BLaER1 (cell line): ENCODE measurements around the gene RPS6KB2.

Source experiments
- H3K27ac ChIP-seq: shearing (Covaris generic); formaldehyde crosslinking; 2 replicates; pipeline ENCODE4 v1.8.1; 2022
- H3K27me3 ChIP-seq: shearing (Covaris generic); formaldehyde crosslinking; 2 replicates; pipeline ENCODE4 v1.8.1; 2022
- H3K36me3 ChIP-seq: shearing (Covaris generic); formaldehyde crosslinking; 2 replicates; pipeline ENCODE4 v1.8.1; 2022
- H3K4me1 ChIP-seq: shearing (Covaris generic); formaldehyde crosslinking; 2 replicates; pipeline ENCODE4 v1.8.1; 2022
- H3K4me2 ChIP-seq: shearing (Covaris generic); formaldehyde crosslinking; 2 replicates; pipeline ENCODE4 v1.8.1; 2022
- H3K4me3 ChIP-seq: shearing (Covaris generic); formaldehyde crosslinking; 2 replicates; pipeline ENCODE4 v1.8.1; 2022
- H3K9ac ChIP-seq: shearing (Covaris generic); formaldehyde crosslinking; 2 replicates; pipeline ENCODE4 v1.8.1; 2022
- H3K9me3 ChIP-seq: shearing (Covaris generic); formaldehyde crosslinking; 2 replicates; pipeline ENCODE4 v1.8.1; 2022
- H4K20me1 ChIP-seq: shearing (Covaris generic); formaldehyde crosslinking; 2 replicates; pipeline ENCODE4 v1.8.1; 2022
- Cebpa-rat ChIP-seq: shearing (Covaris generic); IDR thresholded peaks from 2 replicates; pipeline ENCODE4 v1.8.1; 2022

Gene RPS6KB2

GRCh38 chr11:67451658-67451976, 23.3 kb downstream of the RPS6KB2 start:
- TF ChIP-seq Cebpa-rat: no peak
- peak overlapping the region; percentile 19 for H3K4me2 ChIP-seq
- H3K27me3 ChIP-seq: no peaks in the 10 kb centered on the region
- H3K4me3 ChIP-seq: no peak overlapping the region
- 0 out of 2 replicates have a peak overlapping the region, but pooled peaks have one; percentile 27 for H3K9ac ChIP-seq
- no peaks in the 10 kb centered on the region for H4K20me1 ChIP-seq
- peaks cover 45% of the 10 kb centered on the region for H3K4me1 ChIP-seq
- no peaks in the 10 kb centered on the region for H3K36me3 ChIP-seq
- peak overlapping the region; percentile 27 for H3K27ac ChIP-seq
- H3K9me3 ChIP-seq: no peaks in the 10 kb centered on the region

- peak within 1 kb of the TSS; percentile 19 for H3K4me2 ChIP-seq
- 0 out of 2 replicates have a peak within 1 kb of the TSS, but pooled peaks have one; percentile 27 for H3K9ac ChIP-seq
- H3K27ac ChIP-seq: peak within 1 kb of the TSS; percentile 27
- H3K27me3 ChIP-seq: no peaks in the 10 kb centered on the region
- no peak within 1 kb of the TSS for H3K4me3 ChIP-seq
- H4K20me1 ChIP-seq: no peaks in the 10 kb centered on the region
- H3K4me1 ChIP-seq: peaks cover 38% of the 10 kb centered on the region
- TF ChIP-seq Cebpa-rat: no peak
- no peaks in the 10 kb centered on the region for H3K9me3 ChIP-seq
- H3K36me3 ChIP-seq: no peaks in the 10 kb centered on the region
Observed at GRCh38 chr11:67452141-67452952, 24.1 kb downstream of the RPS6KB2 start, which contains the start of gene GPR152. Gene GPR152, minus strand, starts transcription at chr11:67452729. Its CDS starts 5 bp downstream, at chr11:67452724.

DNA sequence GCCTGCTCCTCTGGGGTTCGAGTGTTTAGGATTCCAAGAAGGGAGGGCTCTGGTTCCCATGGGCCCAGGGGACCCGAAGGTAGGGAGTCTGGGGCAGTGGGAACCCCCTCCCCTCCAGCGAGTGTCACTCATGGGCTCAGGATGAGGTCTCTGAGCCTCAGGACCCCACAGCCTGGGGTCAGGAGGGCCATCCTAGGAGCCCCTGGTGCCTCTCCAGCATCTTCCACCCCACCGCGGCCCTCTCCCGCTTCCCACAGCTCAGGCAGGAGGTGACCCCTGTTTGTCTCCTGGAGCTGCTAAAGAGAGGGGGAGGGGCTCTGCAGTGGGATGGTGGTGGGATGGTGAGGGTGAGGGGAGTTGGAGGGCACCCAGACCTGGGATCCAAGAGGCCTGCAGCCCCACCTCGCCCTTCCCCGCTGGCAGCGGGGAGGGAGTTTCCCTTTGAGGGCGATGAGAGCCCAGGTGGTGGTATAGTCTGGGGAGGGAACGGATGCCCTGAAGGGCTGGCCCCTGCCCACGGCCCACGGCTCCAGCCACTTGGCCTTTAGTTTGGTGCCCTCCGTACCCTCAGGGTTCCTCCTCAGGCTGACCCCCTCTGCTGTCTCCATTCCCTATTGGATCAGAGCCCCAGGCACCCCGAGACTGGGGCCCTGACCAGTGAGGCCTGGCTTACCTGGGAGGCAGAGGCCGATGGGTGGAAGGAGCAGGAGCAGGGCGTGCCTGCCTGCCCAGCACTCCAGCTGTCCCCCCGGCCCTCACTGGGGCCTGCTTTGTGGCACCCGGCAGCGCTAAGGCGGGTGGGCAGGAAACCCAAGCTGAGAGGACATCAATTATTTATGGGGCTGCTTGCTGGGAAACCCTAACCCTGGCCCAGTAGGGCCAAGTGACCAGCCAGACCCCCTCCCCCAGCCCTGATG, 25.8 kb downstream of the RPS6KB2 start:
- Histone ChIP-seq H4K20me1 (no peaks in the 10 kb centered on the region), H3K27ac (peak overlapping the region; percentile 18; the same call in 1 of the 2 replicates), H3K9me3 (no peaks in the 10 kb centered on the region), H3K4me3 (no peak overlapping the region), H3K9ac (no peak overlapping the region), H3K4me2 (no peak overlapping the region), H3K4me1 (peaks cover 32% of the 10 kb centered on the region), H3K36me3 (no peaks in the 10 kb centered on the region), H3K27me3 (no peaks in the 10 kb centered on the region)
- no peak for TF ChIP-seq Cebpa-rat

DNA sequence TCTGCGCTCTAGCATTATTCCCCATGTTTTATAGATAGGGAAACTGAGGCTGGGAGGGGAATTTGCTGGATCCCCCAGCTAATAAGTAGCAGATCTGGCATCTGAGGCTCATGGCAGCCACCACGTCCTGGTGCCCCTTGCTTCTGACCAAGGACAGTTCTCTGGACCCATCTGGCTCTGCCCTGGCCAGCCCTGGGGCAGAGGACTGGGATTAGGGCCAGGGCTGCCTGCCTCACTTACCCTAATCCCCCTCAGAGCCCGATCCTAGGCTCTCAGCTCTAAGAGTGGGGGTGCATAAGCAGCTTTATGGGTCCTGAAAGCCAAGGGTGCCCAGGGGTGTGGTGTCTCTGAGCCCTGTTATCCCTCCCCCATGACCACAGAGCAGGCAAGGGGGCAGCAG, 26.8 kb downstream of the RPS6KB2 start, which contains the start of gene CABP4:
Gene CABP4 (plus strand): TSS at position 301 of the 400 bp plus-strand sequence. CDS start 70 bp downstream, at position 371.
- no peak within 1 kb of the TSS for H3K9ac ChIP-seq
- no peak for TF ChIP-seq Cebpa-rat
- no peaks in the 10 kb centered on the region for H3K9me3 ChIP-seq
- no peaks in the 10 kb centered on the region for H3K36me3 ChIP-seq
- H3K27ac ChIP-seq: peak within 1 kb of the TSS; percentile 18
- H4K20me1 ChIP-seq: no peaks in the 10 kb centered on the region
- no peak within 1 kb of the TSS for H3K4me2 ChIP-seq
- peaks cover 32% of the 10 kb centered on the region for H3K4me1 ChIP-seq
- H3K4me3 ChIP-seq: no peak within 1 kb of the TSS
- no peaks in the 10 kb centered on the region for H3K27me3 ChIP-seq

DNA sequence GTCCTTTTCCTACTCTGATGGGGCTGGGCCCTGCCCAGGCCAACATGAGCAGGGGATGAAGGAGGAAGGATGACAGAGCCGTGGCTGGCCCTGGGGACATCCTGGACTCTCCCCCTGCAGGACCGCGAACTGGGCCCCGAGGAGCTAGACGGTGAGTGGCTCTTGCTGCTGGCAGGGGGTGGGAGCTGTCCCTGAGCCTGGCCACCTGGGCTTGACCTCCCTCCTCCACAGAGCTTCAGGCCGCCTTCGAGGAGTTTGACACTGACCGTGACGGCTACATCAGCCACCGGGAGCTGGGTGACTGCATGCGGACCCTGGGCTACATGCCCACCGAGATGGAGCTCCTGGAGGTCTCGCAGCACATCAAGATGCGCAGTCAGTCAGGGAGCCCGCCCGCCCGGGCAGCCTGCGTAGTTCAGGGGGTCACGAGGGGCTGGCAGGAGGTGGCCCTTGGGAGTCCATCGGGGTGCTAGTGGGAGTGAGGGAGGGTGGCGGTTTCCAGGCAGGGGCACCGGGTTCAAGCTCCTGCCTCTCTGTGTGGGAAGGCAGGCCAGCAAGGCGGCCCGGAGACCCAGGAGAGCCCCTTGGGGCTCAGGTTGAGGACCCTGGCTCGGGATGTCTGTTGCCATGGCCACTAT, 27.9 kb downstream of the RPS6KB2 start:
- H4K20me1 ChIP-seq: no peaks in the 10 kb centered on the region
- no peak overlapping the region for H3K9ac ChIP-seq

DNA sequence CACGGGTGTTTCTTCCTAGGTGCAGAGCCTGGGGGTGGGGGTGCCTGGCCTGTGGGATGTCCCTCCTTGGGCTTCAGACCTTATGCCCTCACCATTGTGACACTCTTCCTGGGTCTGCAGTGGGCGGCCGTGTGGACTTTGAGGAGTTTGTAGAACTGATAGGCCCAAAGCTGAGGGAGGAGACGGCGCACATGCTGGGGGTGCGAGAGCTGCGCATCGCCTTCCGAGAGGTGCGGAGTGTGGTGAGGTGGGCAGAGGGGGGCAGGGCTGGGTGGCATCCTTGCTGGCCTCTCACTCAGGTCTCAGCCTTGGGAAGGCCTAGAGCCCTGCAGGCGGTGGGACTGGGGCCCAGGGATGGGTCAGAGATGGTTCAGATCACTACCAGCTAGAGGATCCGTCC, 29.2 kb downstream of the RPS6KB2 start:
- no peak overlapping the region for H3K27ac ChIP-seq
- H3K4me1 ChIP-seq: peaks cover 17% of the 10 kb centered on the region
- H4K20me1 ChIP-seq: no peaks in the 10 kb centered on the region
- H3K4me2 ChIP-seq: no peak overlapping the region
- no peaks in the 10 kb centered on the region for H3K36me3 ChIP-seq
- no peaks in the 10 kb centered on the region for H3K9me3 ChIP-seq
- H3K4me3 ChIP-seq: no peak overlapping the region
- no peaks in the 10 kb centered on the region for H3K27me3 ChIP-seq
- no peak overlapping the region for H3K9ac ChIP-seq
- no peak for TF ChIP-seq Cebpa-rat

More for the DNA sequence above, 27.9 kb downstream of the RPS6KB2 start:
- no peaks in the 10 kb centered on the region for H3K9me3 ChIP-seq
- no peak overlapping the region for H3K4me2 ChIP-seq
- TF ChIP-seq Cebpa-rat: no peak
- no peak overlapping the region for H3K27ac ChIP-seq
- H3K4me3 ChIP-seq: no peak overlapping the region
- no peaks in the 10 kb centered on the region for H3K36me3 ChIP-seq
- H3K4me1 ChIP-seq: peaks cover 27% of the 10 kb centered on the region
- no peaks in the 10 kb centered on the region for H3K27me3 ChIP-seq

DNA sequence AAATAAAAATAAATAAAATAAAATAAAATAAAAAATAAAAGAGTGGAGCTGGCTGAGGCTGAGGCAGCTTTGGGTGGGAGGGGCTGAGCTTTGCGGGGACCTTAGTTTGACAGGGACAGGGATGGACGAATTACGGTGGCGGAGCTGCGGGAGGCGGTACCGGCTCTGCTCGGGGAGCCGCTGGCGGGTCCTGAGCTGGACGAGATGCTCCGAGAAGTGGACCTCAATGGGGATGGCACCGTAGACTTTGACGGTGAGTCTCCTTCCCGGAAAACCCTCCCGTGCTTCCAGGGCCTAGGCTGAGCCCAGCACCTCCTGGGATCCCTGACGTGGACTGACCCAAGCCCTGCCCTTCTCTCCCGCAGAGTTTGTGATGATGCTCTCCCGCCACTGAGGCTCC, 30.0 kb downstream of the RPS6KB2 start:
- no peak overlapping the region for H3K27ac ChIP-seq
- H3K4me2 ChIP-seq: no peak overlapping the region
- H3K9ac ChIP-seq: no peak overlapping the region

DNA sequence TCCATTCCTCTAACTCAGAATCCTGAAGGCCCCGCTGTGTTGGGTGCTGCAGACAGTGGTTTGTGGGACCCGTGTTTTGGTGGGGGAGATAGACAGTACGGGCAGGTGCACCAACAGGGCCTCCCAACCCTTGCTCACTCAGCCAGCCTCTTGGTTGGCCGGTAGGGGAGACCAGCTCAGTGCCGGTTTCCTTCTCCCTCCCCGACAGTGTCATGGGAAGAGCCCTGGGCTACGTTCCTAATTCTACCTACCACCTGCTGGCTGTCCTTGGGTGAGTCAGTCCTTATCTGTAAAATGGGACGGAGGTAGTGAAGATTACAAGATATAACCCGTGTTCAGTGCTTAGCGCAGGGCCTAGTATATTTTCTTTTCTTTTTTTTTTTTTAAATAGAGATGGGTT, 34.9 kb downstream of the RPS6KB2 start:
- H3K27ac ChIP-seq: no peak overlapping the region
- H3K9me3 ChIP-seq: no peaks in the 10 kb centered on the region

More for the DNA sequence above, 30.0 kb downstream of the RPS6KB2 start:
- no peaks in the 10 kb centered on the region for H3K9me3 ChIP-seq
- H3K27me3 ChIP-seq: no peaks in the 10 kb centered on the region
- H3K4me1 ChIP-seq: peaks cover 23% of the 10 kb centered on the region
- TF ChIP-seq Cebpa-rat: no peak
- no peaks in the 10 kb centered on the region for H4K20me1 ChIP-seq
- H3K4me3 ChIP-seq: no peak overlapping the region
- no peaks in the 10 kb centered on the region for H3K36me3 ChIP-seq

DNA sequence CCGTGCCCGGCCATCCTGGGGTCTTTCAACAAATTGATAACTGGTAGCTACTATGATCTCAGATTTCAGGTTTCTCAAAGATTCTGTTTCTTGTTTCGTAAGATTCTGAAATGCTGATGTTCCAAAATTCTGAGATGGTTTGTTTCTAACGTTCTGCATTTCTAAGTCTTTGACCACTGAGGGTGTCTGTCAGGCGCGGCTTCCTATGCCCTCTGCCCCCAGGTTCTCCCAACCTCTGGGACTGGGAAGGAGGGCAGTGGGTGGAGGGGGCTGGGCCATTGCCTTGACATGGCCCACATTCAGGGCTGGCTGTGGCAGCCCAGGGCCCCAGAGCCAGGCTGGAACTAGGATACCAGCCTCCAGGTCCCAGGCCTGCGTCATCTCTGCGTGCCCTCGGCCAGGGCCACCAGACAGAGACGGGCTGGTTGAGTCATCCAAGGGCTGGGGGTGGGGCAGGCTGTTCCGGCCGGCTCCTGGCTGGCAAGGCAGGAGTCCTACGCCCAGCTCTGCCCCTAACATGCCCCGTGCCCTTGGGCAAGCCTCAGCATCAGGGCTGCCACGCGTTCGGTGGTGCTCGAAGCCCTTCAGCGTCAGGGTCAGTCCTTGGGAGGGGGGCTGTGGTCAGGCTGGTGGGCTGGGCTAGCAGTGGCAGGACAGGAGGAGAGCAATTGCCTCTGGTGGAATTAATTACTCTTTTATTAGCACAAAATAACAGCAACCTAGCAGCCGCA, 35.6 kb downstream of the RPS6KB2 start:
- Histone ChIP-seq H3K27ac (peak overlapping the region; percentile 82), H3K4me1 (peaks cover 68% of the 10 kb centered on the region), H3K27me3 (no peaks in the 10 kb centered on the region), H3K9ac (peak overlapping the region; percentile 64), H3K4me2 (peak overlapping the region; percentile 87), H3K9me3 (no peaks in the 10 kb centered on the region), H3K4me3 (peak overlapping the region; percentile 74), H4K20me1 (no peaks in the 10 kb centered on the region), H3K36me3 (no peaks in the 10 kb centered on the region)
- no peak for TF ChIP-seq Cebpa-rat

More for the DNA sequence above, 34.9 kb downstream of the RPS6KB2 start:
- H3K4me1 ChIP-seq: peaks cover 66% of the 10 kb centered on the region
- H3K4me3 ChIP-seq: no peak overlapping the region
- no peak overlapping the region for H3K9ac ChIP-seq
- no peaks in the 10 kb centered on the region for H3K27me3 ChIP-seq
- H3K4me2 ChIP-seq: no peak overlapping the region
- no peak for TF ChIP-seq Cebpa-rat
- H3K36me3 ChIP-seq: no peaks in the 10 kb centered on the region
- H4K20me1 ChIP-seq: no peaks in the 10 kb centered on the region
